H54 (cell line): ENCODE results near the gene MYO9A.
"Not testable (repeated sequence)": the region's sequence is repeated elsewhere in the genome, so short reads cannot be mapped to it uniquely, and the experiment has no call there.

ENCODE experiments used
- DNase-seq: peaks from one replicate; pipeline ENCODE4 v3.0.0; 2011; ENCODE audit warnings: low spot score, mixed read lengths; ENCODE audit not compliant: insufficient read length
- FAIRE-seq: peaks from 3 replicates; lab custom pipeline; 2011; peaks lifted over from hg19 to GRCh38; lab: Jason Lieb, UNC
- POLR2A ChIP-seq: IDR thresholded peaks from 2 replicates; pipeline ENCODE4 v1.6.1; 2011; ENCODE audit warnings: low read depth, mild to moderate bottlenecking, low read length

MYO9A gene

DNA sequence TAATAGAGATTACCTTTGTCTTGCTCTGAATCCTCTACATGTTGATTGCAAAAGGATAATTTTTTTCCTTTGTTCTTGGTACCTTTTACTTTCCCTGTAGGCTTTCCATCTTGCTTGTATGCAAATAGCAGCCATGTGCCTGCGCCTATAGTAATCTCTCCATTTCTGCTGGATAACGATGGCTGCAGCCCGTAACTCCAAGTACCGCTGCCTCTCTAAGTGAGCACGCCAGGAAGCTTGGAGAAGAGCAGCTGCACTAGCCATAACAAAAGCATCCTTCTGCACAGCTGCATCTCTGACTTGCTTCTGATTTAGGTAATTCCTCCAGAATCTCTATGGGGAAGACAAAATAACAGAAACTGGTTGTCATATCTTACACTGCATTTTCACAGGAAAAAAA, 218.3 kb downstream of the MYO9A start:
- no peak for FAIRE-seq
- DNase-seq = no peak
- TF ChIP-seq POLR2A = no peak

DNA sequence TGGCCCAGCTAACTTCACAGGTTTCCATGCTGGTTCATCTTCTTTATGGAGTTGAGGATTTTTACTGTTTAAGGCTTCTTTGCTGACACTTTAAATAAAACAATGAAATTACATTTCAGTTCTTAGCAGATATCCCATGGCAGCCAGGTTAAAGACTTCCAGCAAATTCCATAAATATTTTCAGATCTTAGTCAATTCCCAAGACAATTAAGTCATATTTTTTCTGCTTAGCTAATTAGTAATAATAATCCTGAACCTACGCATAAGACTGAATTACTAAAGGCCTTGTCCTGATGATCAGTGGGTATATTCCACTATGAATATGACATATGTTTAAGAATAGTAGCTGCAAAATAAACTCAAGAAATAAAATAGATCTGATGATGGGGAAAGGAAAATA, 224.3 kb downstream of the MYO9A start:
- FAIRE-seq (no peak), DNase-seq (no peak)
- no peak for TF ChIP-seq POLR2A

DNA sequence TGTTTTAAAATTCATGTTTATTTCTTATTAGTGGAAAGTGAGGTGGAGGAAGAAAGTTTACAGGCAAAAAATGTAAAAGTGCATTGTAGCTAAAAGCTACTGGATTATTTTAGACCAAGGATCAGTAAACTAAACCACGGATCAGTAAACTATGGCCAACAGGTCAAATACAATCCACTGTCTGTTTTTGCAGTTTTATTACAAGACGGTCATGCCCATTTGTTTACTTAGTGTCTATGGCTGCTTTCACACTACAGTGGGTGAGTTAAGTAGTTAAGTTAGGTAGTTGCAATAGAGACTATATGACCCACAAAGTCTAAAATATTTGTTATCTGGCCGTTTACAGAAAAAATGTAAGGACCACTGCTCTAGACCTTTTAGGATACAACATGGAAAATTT, 225.6 kb downstream of the MYO9A start:
- no peak for DNase-seq
- no peak for FAIRE-seq

GRCh38 chr15:71891026-71891425, 226.9 kb downstream of the MYO9A start:
- FAIRE-seq = no peak
- no peak for DNase-seq
- TF ChIP-seq POLR2A = no peak

More for the DNA sequence above, 225.6 kb downstream of the MYO9A start:
- TF ChIP-seq POLR2A = no peak

GRCh38 chr15:71889947-71890346, 228.0 kb downstream of the MYO9A start:
- no peak for TF ChIP-seq POLR2A
- FAIRE-seq (no peak), DNase-seq (no peak)

DNA sequence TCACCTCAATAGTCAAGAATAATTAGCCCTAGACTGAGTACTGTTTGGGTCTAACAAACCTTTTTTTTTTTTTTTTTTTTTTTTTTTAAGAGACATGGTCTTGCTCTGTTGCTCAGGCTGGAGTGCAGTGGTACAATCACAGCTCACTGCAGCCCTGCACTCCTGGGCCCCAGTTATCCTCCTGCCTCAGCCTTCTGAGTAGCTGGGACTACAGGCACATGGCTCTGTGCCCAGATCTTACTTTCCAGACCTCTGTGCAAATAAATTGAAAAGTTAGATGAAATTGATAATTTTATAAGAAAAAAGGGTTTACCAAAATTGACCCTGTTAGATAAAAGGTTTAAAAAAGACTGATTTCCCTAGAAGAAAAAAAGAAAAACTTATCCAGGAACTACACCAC, 228.6 kb downstream of the MYO9A start:
- FAIRE-seq = no peak
- DNase-seq = no peak
- no peak for TF ChIP-seq POLR2A

- no peak for FAIRE-seq
- no peak for TF ChIP-seq POLR2A
- DNase-seq = no peak
These were observed 229.2 kb downstream of the MYO9A start for GRCh38 chr15:71888797-71889196.

DNA sequence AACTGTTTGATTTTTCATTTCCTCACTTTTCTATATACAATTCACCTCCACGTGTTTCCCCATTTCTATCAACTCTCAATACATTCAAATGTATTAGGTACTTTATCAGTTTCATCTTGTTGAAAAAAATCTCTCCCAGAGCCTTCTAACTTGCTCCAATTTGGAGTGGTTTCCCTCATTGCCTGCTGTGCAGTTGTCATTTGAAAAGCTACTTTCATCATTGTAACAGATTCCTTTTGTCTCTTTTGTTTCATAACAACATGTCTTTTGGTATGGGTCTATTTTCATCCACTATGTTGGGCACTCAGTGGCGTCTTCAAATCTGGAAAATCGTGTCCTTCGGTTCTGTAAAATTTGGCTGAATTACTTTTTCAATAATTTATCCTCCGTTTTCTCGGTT, 232.6 kb downstream of the MYO9A start:
- TF ChIP-seq POLR2A = no peak
- DNase-seq = no peak
- FAIRE-seq = no peak

- no peak for FAIRE-seq
- TF ChIP-seq POLR2A = no peak
- no peak for DNase-seq
These were observed 234.5 kb downstream of the MYO9A start for GRCh38 chr15:71883447-71883846.

DNA sequence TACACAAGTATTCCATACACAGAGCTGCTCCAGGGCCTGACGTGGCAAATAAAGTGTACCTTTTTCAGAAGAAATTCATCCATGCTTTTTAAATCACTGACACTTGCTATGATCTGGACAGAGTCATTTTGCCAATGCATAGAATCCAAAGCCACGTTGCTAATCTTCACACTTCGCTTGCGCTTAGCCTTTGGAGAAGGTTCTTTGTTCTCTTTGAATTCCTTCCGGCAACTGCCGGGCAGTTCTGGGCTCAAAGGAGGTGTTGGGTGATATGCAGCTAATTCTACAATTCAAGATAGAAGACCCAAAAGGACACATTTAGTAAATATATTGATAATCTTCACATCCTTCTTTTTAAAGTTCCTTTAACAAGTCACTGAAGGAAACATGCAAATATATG, 237.7 kb downstream of the MYO9A start:
- TF ChIP-seq POLR2A = no peak
- DNase-seq = no peak
- FAIRE-seq = no peak

DNA sequence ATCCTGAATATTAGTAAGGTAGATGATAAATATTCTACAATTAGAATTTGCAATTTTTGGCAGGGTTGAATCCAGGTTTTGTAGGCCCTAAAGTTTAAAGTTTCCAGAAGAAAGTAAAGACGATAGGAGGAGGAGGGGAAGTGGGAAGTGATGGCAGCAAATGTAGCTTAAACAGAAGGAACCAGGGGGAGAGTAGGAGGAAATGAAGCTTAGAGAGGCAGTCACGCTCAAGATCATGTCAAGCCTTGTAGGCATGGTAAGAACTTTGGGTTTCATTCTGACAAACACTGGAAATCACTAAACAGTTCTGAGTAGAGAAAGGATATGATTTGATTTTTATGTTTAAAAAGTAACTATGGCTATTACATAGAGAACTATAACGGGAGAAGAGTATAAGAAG, 243.7 kb downstream of the MYO9A start:
- DNase-seq (no peak), FAIRE-seq (no peak)
- no peak for TF ChIP-seq POLR2A

- DNase-seq, FAIRE-seq: not testable (repeated sequence)
These were observed 259.7 kb downstream of the MYO9A start for GRCh38 chr15:71858232-71858631.

GRCh38 chr15:71853543-71853942, 264.4 kb downstream of the MYO9A start:
- no peak for TF ChIP-seq POLR2A
- no peak for DNase-seq
- no peak for FAIRE-seq

DNA sequence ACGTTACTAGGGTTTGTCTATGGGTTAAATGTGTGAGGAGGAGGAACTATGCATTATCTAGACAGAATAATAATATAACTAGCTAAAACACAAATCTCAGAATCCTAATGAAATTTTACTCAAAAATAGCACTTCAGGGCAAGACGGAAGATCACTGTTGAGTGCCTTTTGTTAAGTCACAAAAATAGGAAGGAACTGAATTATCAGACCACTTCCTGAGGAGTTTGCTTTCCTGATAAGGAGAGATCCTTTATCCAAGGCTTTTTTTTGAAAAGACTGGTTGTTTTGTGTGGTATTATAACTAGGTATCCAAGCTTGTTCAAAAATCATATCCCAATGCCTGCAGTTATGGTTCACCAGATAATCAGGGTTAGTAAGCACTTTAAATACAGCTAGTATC, 273.0 kb downstream of the MYO9A start:
- no peak for TF ChIP-seq POLR2A
- FAIRE-seq (no peak), DNase-seq (no peak)

- TF ChIP-seq POLR2A = no peak
- DNase-seq (no peak), FAIRE-seq (no peak)
These were observed 276.4 kb downstream of the MYO9A start for GRCh38 chr15:71841563-71841962.

- FAIRE-seq (no peak), DNase-seq (no peak)
- no peak for TF ChIP-seq POLR2A
These were observed 287.0 kb downstream of the MYO9A start for GRCh38 chr15:71830981-71831380.

DNA sequence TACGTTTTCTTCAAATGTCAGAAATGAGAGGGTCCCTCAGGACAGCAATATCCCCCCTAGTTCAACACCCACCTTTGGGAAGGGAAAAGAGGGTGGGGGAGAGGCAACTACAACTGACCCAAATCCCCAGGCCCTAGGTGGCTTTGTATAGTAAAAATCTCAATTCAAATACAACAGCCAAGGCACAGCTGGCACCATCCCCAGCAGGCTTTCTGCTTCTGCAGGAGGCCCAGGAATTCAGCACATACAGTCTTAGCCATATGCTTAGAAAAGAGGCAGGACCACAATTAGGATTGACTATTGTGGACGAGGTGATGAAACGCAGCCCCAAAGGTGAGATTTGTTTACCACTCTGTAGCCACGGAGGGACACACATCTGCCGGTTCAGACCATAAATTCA, 291.8 kb downstream of the MYO9A start:
- no peak for DNase-seq
- no peak for FAIRE-seq
- TF ChIP-seq POLR2A = no peak
